Naive thymus-derived CD4-positive, alpha-beta T cell (primary cell): ENCODE measurements around the gene ABCF3. TPM values are rescaled to one million over a fixed set of nuclear protein-coding genes. Genes with fewer than 3 reads are reported as not detected.
A peak's percentile ranks its signal among the peaks of the same experiment; 100 is the strongest.

Experiments
- ATAC-seq: fragments of 150-1000 bp; cut with Tn5 transposase; 2 replicates; pipeline ENCODE4 v1.10.0; 2021; ENCODE audit warnings: mild to moderate bottlenecking, moderate library complexity
- CTCF ChIA-PET: fragments of 350-600 bp; sonication (Branson Sonifier 250); formaldehyde crosslinking; loops from one replicate; lab custom pipeline; 2021; ENCODE audit warnings: antibody characterized with exemption; lab: Charles Lee
- POLR2A ChIA-PET: fragments of 350-600 bp; sonication (Branson Sonifier 250); formaldehyde crosslinking; loops from one replicate; lab custom pipeline; 2021; ENCODE audit warnings: antibody characterized with exemption, inconsistent platforms; lab: Charles Lee
- DNase-seq, 9 donors: peaks; one replicate each; pipeline versions ENCODE4 v3.0.0 to v3.0.0-alpha.2; 2020 to 2022; ENCODE audit warnings: mixed read lengths in 1 of 9
- H3K27ac ChIP-seq: one replicate; pipeline ENCODE4 v1.7.0; 2013; ENCODE audit warnings: mild to moderate bottlenecking, low read depth, low read length, moderate library complexity
- H3K27me3 ChIP-seq, 2 donors: one replicate each; pipeline ENCODE4 v1.7.0; 2013; ENCODE audit warnings: low read length in 2 of 2, mild to moderate bottlenecking in 2 of 2, moderate library complexity in 2 of 2; ENCODE audit not compliant: control insufficient read depth in 2 of 2, insufficient read depth in 2 of 2
- H3K36me3 ChIP-seq, 3 experiments: 1 replicate in 2 of 3; 2 replicates in 1 of 3; pipeline ENCODE4 v1.7.0; 2013; ENCODE audit warnings: low read length in 3 of 3, mild to moderate bottlenecking in 3 of 3, moderate library complexity in 1 of 3; ENCODE audit not compliant: insufficient read depth in 3 of 3, control insufficient read depth in 2 of 3
- H3K4me1 ChIP-seq, 2 donors: one replicate each; pipeline ENCODE4 v1.7.0; 2013; ENCODE audit warnings: low read length in 2 of 2, mild to moderate bottlenecking in 2 of 2, moderate library complexity in 1 of 2; ENCODE audit not compliant: control insufficient read depth in 2 of 2, insufficient read depth in 2 of 2
- H3K4me3 ChIP-seq: 2 replicates; pipeline ENCODE4 v1.7.0; 2013; ENCODE audit warnings: mild to moderate bottlenecking, low read length
- H3K9me3 ChIP-seq, 3 experiments: 1 replicate in 2 of 3; 2 replicates in 1 of 3; pipeline ENCODE4 v1.7.0; 2013; ENCODE audit warnings: low read length in 3 of 3; ENCODE audit not compliant: control insufficient read depth in 2 of 3
- H3K27ac Mint-ChIP-seq, 9 donors: one replicate each; pipeline ENCODE4 v1.8.0; 2020 to 2022; ENCODE audit warnings: mixed read lengths in 9 of 9, mild to moderate bottlenecking in 8 of 9, moderate library complexity in 5 of 9, inconsistent platforms in 2 of 9
- H3K27me3 Mint-ChIP-seq, 5 donors: one replicate each; pipeline ENCODE4 v1.8.0; 2021 to 2022; ENCODE audit warnings: mixed read lengths in 5 of 5, mild to moderate bottlenecking in 1 of 5
- H3K36me3 Mint-ChIP-seq, 5 donors: one replicate each; pipeline ENCODE4 v1.8.0; 2020 to 2022; ENCODE audit warnings: mixed read lengths in 5 of 5, mild to moderate bottlenecking in 3 of 5, inconsistent platforms in 1 of 5
- H3K4me1 Mint-ChIP-seq, 7 donors: one replicate each; pipeline ENCODE4 v1.8.0; 2020 to 2022; ENCODE audit warnings: mixed read lengths in 7 of 7, mild to moderate bottlenecking in 3 of 7, inconsistent platforms in 1 of 7
- H3K4me3 Mint-ChIP-seq, 10 donors: one replicate each; pipeline ENCODE4 v1.8.0; 2020 to 2022; ENCODE audit warnings: mild to moderate bottlenecking in 10 of 10, mixed read lengths in 10 of 10, moderate library complexity in 6 of 10, inconsistent platforms in 2 of 10
- H3K9me3 Mint-ChIP-seq, 11 donors: one replicate each; pipeline ENCODE4 v1.8.0; 2020 to 2022; ENCODE audit warnings: mixed read lengths in 11 of 11, mild to moderate bottlenecking in 4 of 11, inconsistent platforms in 1 of 11, moderate library complexity in 1 of 11
- intact Hi-C, 2 donors: fragments of 100-400 bp; cut with micrococcal nuclease; formaldehyde crosslinking; loops; one replicate each; pipeline ENCODE4 v1.15.1; 2023
- polyA plus RNA-seq, 2 donors: library from polyadenylated mRNA; unstranded; fragments of 300-500 nt; fragmentation: Illumina TruSeq; gene quantifications; one replicate each; pipeline ENCODE4 v1.2.3, GENCODE V29; 2021
- total RNA-seq, 6 experiments: library from RNA in 5 of 6; stranded (reverse) in 5 of 6; gene quantifications; 1 replicate in 5 of 6; 2 replicates in 1 of 6; pipeline ENCODE4 v1.2.3 and lab custom pipeline; 2021 to 2026

The ABCF3 gene
- total and polyA plus RNA-seq, 7 experiments from 2014 or later, result 47.0 to 153 (median 102) TPM

GRCh38 chr3:184229394-184230080, 43.5 kb downstream of the ABCF3 start, which contains the start of gene VWA5B2:
Gene VWA5B2, plus strand, starts transcription at chr3:184229585. Its CDS starts 944 bp downstream, at chr3:184230529.
- H3K9me3 Mint-ChIP-seq, result no peaks in the 10 kb centered on the region

GRCh38 chr3:184230081-184230602, 44.1 kb downstream of the ABCF3 start:
- H3K27me3 Mint-ChIP-seq, result peaks cover 44 to 64% (median 55%) of the 10 kb centered on the region in 5 donors

More at GRCh38 chr3:184229394-184230080, 43.5 kb downstream of the ABCF3 start, which contains the start of gene VWA5B2:
- Mint-ChIP-seq H3K27me3 (peaks cover 46 to 65% (median 57%) of the 10 kb centered on the region in 5 donors), H3K36me3 (no peaks in the 10 kb centered on the region), H3K27ac (no peak within 1 kb of the TSS), H3K4me1 (peaks cover 8 to 14% (median 10%) of the 10 kb centered on the region in 7 donors), H3K4me3 (peak within 1 kb of the TSS; percentile 41 to 82 (median 74))
- H3K27me3 ChIP-seq, result peaks cover 4 to 17% of the 10 kb centered on the region in 2 donors
- H3K9me3 ChIP-seq, result no peaks in the 10 kb centered on the region
- peak within 1 kb of the TSS; percentile 58 for H3K4me3 ChIP-seq
- peak; percentile 58 to 72 (median 66) for DNase-seq
- intact Hi-C loops, result loop anchor here (1.0 to 5.0 kb wide), 4 partner anchors 33 to 94 kb away; partner anchors contain the start of genes ABCF3 (in 1 of the 2), CAMK2N2 (in 1 of the 2), EIF2B5 (in 1 of the 2) and PSMD2 (in 1 of the 2)
- peak; percentile 96 for ATAC-seq
- H3K27ac ChIP-seq, result no peak within 1 kb of the TSS
- no peaks in the 10 kb centered on the region for H3K36me3 ChIP-seq
- ChIA-PET POLR2A (no interaction called here), CTCF (interaction anchor here (0.6 to 3.5 kb wide), 3 partner anchors 17 to 22 kb away, joined by 4 to 40 read pairs (median 4); partner anchors contain the start of gene EEF1AKMT4)
- peaks cover 0 to 5% of the 10 kb centered on the region in 2 donors for H3K4me1 ChIP-seq

GRCh38 chr3:184230603-184231528, 44.9 kb downstream of the ABCF3 start:
- Mint-ChIP-seq H3K27me3 (peaks cover 41 to 59% (median 48%) of the 10 kb centered on the region in 5 donors), H3K4me3 (peak overlapping the region; percentile 60 to 89 (median 78)), H3K27ac (no peak overlapping the region), H3K4me1 (peaks cover 8 to 14% (median 10%) of the 10 kb centered on the region in 7 donors), H3K9me3 (no peaks in the 10 kb centered on the region), H3K36me3 (no peaks in the 10 kb centered on the region)
- DNase-seq, result no peak
- intact Hi-C loops, result no loop called here
- no peaks in the 10 kb centered on the region for H3K9me3 ChIP-seq
- peaks cover 0 to 5% of the 10 kb centered on the region in 2 donors for H3K4me1 ChIP-seq
- ChIA-PET CTCF (interaction anchor here (0.6 to 0.9 kb wide), 2 partner anchors 15 to 19 kb away, joined by 4 read pairs; partner anchors contain the start of gene EEF1AKMT4), POLR2A (no interaction called here)
- no peak for ATAC-seq
- H3K4me3 ChIP-seq, result no peak overlapping the region
- H3K27ac ChIP-seq, result no peak overlapping the region
- no peaks in the 10 kb centered on the region for H3K36me3 ChIP-seq
- H3K27me3 ChIP-seq, result peaks cover 4 to 17% of the 10 kb centered on the region in 2 donors

More at GRCh38 chr3:184230081-184230602, 44.1 kb downstream of the ABCF3 start:
- H3K4me1 Mint-ChIP-seq, result peaks cover 8 to 14% (median 10%) of the 10 kb centered on the region in 7 donors
- peak overlapping the region in 3 of 10 donors; percentile 49 to 82 (median 80) for H3K4me3 Mint-ChIP-seq
- intact Hi-C loops, result no loop called here
- Histone ChIP-seq H3K27me3 (peaks cover 4 to 17% of the 10 kb centered on the region in 2 donors), H3K9me3 (no peaks in the 10 kb centered on the region), H3K4me1 (peaks cover 0 to 5% of the 10 kb centered on the region in 2 donors), H3K36me3 (no peaks in the 10 kb centered on the region), H3K27ac (no peak overlapping the region), H3K4me3 (peak overlapping the region; percentile 58)
- POLR2A ChIA-PET, result no interaction called here
- ATAC-seq, result no peak
- H3K9me3 Mint-ChIP-seq, result no peaks in the 10 kb centered on the region
- H3K27ac Mint-ChIP-seq, result no peak overlapping the region
- CTCF ChIA-PET, result interaction anchor here (0.6 to 0.9 kb wide), 2 partner anchors 16 to 20 kb away, joined by 4 read pairs; partner anchors contain the start of gene EEF1AKMT4
- H3K36me3 Mint-ChIP-seq, result no peaks in the 10 kb centered on the region
- no peak for DNase-seq

GRCh38 chr3:184231671-184232070, 45.7 kb downstream of the ABCF3 start:
- Histone ChIP-seq H3K27me3 (peaks cover 4 to 17% of the 10 kb centered on the region in 2 donors), H3K9me3 (no peaks in the 10 kb centered on the region), H3K27ac (no peak overlapping the region), H3K4me1 (peaks cover 0 to 5% of the 10 kb centered on the region in 2 donors), H3K4me3 (no peak overlapping the region), H3K36me3 (no peaks in the 10 kb centered on the region)
- peaks cover 8 to 14% (median 10%) of the 10 kb centered on the region in 7 donors for H3K4me1 Mint-ChIP-seq
- DNase-seq (no peak), ATAC-seq (no peak)
- CTCF ChIA-PET, result no interaction called here
- no peaks in the 10 kb centered on the region for H3K9me3 Mint-ChIP-seq
- no peaks in the 10 kb centered on the region for H3K36me3 Mint-ChIP-seq
- POLR2A ChIA-PET, result no interaction called here
- peaks cover 41 to 52% (median 42%) of the 10 kb centered on the region in 5 donors for H3K27me3 Mint-ChIP-seq
- peak overlapping the region in 9 of 10 donors; percentile 60 to 89 (median 80) for H3K4me3 Mint-ChIP-seq
- H3K27ac Mint-ChIP-seq, result no peak overlapping the region
- intact Hi-C loops, result no loop called here

- ChIA-PET CTCF (no interaction called here), POLR2A (no interaction called here)
- no peaks in the 10 kb centered on the region for H3K9me3 ChIP-seq
- ATAC-seq (no peak), DNase-seq (no peak)
- Mint-ChIP-seq H3K4me3 (peak overlapping the region in 1 of 10 donors; percentile 68), H3K27ac (no peak overlapping the region), H3K4me1 (peaks cover 8 to 14% (median 10%) of the 10 kb centered on the region in 7 donors), H3K27me3 (peaks cover 30 to 39% (median 33%) of the 10 kb centered on the region in 5 donors), H3K9me3 (no peaks in the 10 kb centered on the region), H3K36me3 (no peaks in the 10 kb centered on the region)
- no peaks in the 10 kb centered on the region for H3K36me3 ChIP-seq
- H3K4me3 ChIP-seq, result no peak overlapping the region
- peaks cover 4 to 12% of the 10 kb centered on the region in 2 donors for H3K27me3 ChIP-seq
- no peak overlapping the region for H3K27ac ChIP-seq
- peaks cover 0 to 5% of the 10 kb centered on the region in 2 donors for H3K4me1 ChIP-seq
- intact Hi-C loops, result no loop called here
These were observed 47.3 kb downstream of the ABCF3 start for GRCh38 chr3:184233127-184233843.
